KMS-11 (cell line): ENCODE results near the gene RALGDS.

ENCODE experiments used
- H2AFZ ChIP-seq: fragments of 200-600 bp; sonication (generic); 2 replicates; pipeline ENCODE4 v1.6.1; 2016; ENCODE audit warnings: antibody characterized with exemption, mixed run types, low read depth
- H3K27ac ChIP-seq: fragments of 200-600 bp; sonication (generic); 2 replicates; pipeline ENCODE4 v1.6.1; 2016; ENCODE audit warnings: mild to moderate bottlenecking, mixed run types
- H3K27me3 ChIP-seq: fragments of 200-600 bp; sonication (generic); 2 replicates; pipeline ENCODE4 v1.6.1; 2017; ENCODE audit warnings: mild to moderate bottlenecking, low read depth, mixed run types, moderate library complexity; ENCODE audit not compliant: insufficient read depth
- H3K36me3 ChIP-seq: fragments of 200-600 bp; sonication (generic); 2 replicates; pipeline ENCODE4 v1.6.1; 2017; ENCODE audit warnings: mild to moderate bottlenecking, mixed run types; ENCODE audit not compliant: insufficient read depth
- H3K4me1 ChIP-seq: fragments of 200-600 bp; sonication (generic); 2 replicates; pipeline ENCODE4 v1.6.1; 2016; ENCODE audit warnings: mild to moderate bottlenecking, low read depth, mixed run types; ENCODE audit not compliant: poor library complexity, severe bottlenecking
- H3K4me2 ChIP-seq: fragments of 200-600 bp; sonication (generic); 2 replicates; pipeline ENCODE4 v1.7.0; 2016; ENCODE audit warnings: mild to moderate bottlenecking, mixed run types
- H3K4me3 ChIP-seq: fragments of 200-600 bp; sonication (generic); IDR thresholded peaks from 2 replicates; pipeline ENCODE4 v1.6.1; 2017; ENCODE audit warnings: low read depth, low read length, mixed read lengths; ENCODE audit not compliant: insufficient read depth
- H3K79me2 ChIP-seq: fragments of 200-600 bp; sonication (generic); 2 replicates; pipeline ENCODE4 v1.6.1; 2016; ENCODE audit warnings: low read depth, mixed run types; ENCODE audit not compliant: insufficient read depth
- H3K9ac ChIP-seq: fragments of 200-600 bp; sonication (generic); 2 replicates; pipeline ENCODE4 v1.6.1; 2016; ENCODE audit warnings: mild to moderate bottlenecking, mixed run types
- H4K20me1 ChIP-seq: fragments of 200-600 bp; sonication (generic); 2 replicates; pipeline ENCODE4 v1.6.1; 2016; ENCODE audit warnings: mild to moderate bottlenecking, mixed run types; ENCODE audit not compliant: insufficient read depth
- TF ChIP-seq, protein P1 (sequence below): fragments of 200-600 bp; sonication (generic); conservative IDR thresholded peaks from 2 replicates; pipeline ENCODE4 v1.6.1; 2017; ENCODE audit warnings: low read depth, mild to moderate bottlenecking, antibody characterized with exemption, low read length, moderate library complexity, mixed read lengths

The RALGDS gene

DNA sequence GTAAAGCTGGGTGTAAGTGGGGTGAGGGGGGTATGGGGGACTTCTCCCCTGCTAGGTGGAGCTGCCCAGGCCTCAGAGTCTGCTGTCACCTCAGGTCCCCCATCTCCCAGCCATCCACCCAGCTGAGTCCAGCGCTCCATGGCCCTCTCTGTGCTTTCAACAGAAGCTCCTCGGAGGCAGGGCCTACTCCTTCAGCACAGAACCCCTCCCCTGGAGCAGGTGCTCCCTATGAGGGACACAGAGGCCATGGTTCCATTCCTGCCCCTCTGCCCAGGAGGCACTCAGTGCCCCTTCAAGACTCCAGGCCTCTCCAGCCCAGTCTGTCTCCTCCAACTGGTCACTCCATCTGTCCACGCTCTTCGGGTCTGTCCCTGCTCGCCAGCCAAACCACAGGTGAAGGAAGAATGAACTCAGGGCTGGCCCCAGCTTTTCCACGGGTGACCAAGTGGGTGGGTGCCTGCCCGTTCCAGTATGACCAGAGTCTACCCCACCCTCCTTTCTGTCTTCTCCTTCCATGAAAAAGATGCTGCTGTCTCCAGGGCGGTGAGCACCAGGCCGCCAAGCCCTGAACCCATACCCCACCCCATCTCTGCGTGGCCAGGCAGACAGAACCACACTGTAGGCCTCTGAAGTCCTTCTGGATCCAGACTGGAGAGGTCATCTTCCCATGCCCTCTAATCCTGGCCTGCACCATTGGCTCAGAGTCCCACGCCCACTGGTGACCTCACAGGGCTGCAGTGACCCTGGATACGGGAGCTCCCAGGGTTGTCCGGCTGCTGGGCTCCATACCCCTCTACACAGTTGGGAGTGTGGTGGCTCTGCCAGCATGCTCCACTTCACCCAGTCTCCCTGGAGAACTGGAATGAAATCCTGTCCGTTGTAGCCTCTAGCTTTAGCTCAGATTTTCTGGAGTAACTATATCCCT is 30.8 kb upstream of the RALGDS start:
- TF ChIP-seq, protein P1, sequence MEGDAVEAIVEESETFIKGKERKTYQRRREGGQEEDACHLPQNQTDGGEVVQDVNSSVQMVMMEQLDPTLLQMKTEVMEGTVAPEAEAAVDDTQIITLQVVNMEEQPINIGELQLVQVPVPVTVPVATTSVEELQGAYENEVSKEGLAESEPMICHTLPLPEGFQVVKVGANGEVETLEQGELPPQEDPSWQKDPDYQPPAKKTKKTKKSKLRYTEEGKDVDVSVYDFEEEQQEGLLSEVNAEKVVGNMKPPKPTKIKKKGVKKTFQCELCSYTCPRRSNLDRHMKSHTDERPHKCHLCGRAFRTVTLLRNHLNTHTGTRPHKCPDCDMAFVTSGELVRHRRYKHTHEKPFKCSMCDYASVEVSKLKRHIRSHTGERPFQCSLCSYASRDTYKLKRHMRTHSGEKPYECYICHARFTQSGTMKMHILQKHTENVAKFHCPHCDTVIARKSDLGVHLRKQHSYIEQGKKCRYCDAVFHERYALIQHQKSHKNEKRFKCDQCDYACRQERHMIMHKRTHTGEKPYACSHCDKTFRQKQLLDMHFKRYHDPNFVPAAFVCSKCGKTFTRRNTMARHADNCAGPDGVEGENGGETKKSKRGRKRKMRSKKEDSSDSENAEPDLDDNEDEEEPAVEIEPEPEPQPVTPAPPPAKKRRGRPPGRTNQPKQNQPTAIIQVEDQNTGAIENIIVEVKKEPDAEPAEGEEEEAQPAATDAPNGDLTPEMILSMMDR, result no peak
- Histone ChIP-seq H3K4me3 (no peak overlapping the region), H3K4me1 (peaks cover 19% of the 10 kb centered on the region), H3K36me3 (no peaks in the 10 kb centered on the region), H3K4me2 (no peak overlapping the region), H4K20me1 (no peaks in the 10 kb centered on the region), H3K79me2 (peaks cover 17% of the 10 kb centered on the region), H2AFZ (no peak overlapping the region), H3K9ac (no peak overlapping the region), H3K27me3 (peaks cover 5% of the 10 kb centered on the region; the same call in 1 of the 2 replicates), H3K27ac (no peak overlapping the region)

DNA sequence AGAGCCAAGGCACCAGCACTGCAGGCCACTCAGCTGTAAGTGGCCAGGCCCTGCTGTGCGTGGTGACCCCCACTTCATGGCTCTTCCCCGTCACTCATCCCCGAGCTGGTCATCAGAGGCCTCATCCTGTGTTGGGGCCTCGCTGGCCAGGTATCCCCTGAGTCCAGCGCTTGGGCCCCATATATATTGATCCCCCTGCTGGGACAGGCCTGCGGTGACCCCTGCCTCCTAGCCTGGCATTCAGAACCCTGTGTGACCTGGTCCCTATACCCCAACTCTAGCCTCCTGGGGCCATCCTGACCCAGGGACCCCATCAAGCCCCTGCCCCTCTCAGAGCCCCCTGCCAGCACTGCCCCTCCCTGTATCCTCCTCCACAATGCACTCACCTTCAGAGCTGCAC is 30.0 kb upstream of the RALGDS start:
- H4K20me1 ChIP-seq, result no peaks in the 10 kb centered on the region
- H2AFZ ChIP-seq, result no peak overlapping the region
- no peak overlapping the region for H3K4me3 ChIP-seq
- TF ChIP-seq, protein P1, result no peak
- H3K36me3 ChIP-seq, result no peaks in the 10 kb centered on the region
- H3K27ac ChIP-seq, result no peak overlapping the region
- H3K4me1 ChIP-seq, result peaks cover 23% of the 10 kb centered on the region
- H3K4me2 ChIP-seq, result no peak overlapping the region
- no peak overlapping the region for H3K9ac ChIP-seq
- peaks cover 25% of the 10 kb centered on the region for H3K79me2 ChIP-seq
- 0 out of 2 replicates have a peak, but pooled peaks cover 2% of the 10 kb centered on the region for H3K27me3 ChIP-seq

- peak overlapping the region; percentile 85 for H3K27ac ChIP-seq
Observed at GRCh38 chr9:133149130-133150015, 28.3 kb upstream of the RALGDS start.

More at GRCh38 chr9:133149130-133150015, 28.3 kb upstream of the RALGDS start:
- no peaks in the 10 kb centered on the region for H4K20me1 ChIP-seq
- peaks cover 34% of the 10 kb centered on the region for H3K4me1 ChIP-seq
- no peak overlapping the region for H3K4me3 ChIP-seq
- peak overlapping the region; percentile 85 for H2AFZ ChIP-seq
- H3K36me3 ChIP-seq, result no peaks in the 10 kb centered on the region
- H3K9ac ChIP-seq, result peak overlapping the region; percentile 88
- H3K79me2 ChIP-seq, result peaks cover 30% of the 10 kb centered on the region
- peak overlapping the region; percentile 87 for H3K4me2 ChIP-seq
- 0 out of 2 replicates have a peak, but pooled peaks cover 2% of the 10 kb centered on the region for H3K27me3 ChIP-seq
- TF ChIP-seq, protein P1, result no peak
